DOHH2 (cell line): ENCODE data around the gene ST8SIA6.
A peak's percentile ranks its signal among the peaks of the same experiment; 100 is the strongest.

Experiments
- EZH2phosphoT487 ChIP-seq: fragments of 200-600 bp; sonication (generic); IDR thresholded peaks from 2 replicates; pipeline ENCODE4 v1.6.1; 2017; ENCODE audit warnings: borderline replicate concordance, mild to moderate bottlenecking, antibody characterized with exemption, low read length, moderate library complexity, mixed read lengths
- TF ChIP-seq, protein P1 (sequence below): fragments of 200-600 bp; sonication (generic); IDR thresholded peaks from one replicate; pipeline ENCODE4 v1.5.1; 2014; ENCODE audit warnings: antibody characterized with exemption, mild to moderate bottlenecking, low read depth, low read length; ENCODE audit not compliant: poor library complexity, severe bottlenecking

DNA sequence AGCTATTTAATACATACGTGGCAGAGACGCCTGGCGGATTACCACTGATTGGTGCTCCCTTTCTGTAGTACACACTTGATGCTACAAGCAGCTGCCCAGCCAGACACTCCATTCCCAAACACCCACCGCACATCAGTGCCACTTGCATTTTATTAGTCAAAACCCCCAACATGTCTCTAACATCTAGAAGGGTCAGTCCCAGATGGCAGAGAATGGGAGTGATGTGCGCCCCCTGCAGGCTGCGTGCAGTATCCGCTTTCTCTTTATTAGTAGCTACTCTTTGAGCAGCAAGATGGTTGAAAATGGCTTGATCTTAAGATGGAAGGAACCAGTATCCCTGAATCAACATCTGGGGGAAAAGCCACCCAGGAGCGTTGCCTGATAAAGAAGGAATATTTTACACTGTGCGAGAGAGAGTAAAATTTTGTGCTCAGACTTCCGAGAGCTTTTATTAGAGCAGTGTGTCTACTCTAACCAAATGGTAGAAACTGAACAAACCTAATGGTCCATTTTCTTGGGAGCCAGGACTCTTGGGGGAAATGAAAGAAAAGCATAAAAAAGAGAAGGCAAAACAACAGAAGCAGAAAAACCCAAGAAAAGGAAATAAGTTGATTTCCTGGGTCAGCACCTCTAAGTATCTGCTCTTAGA is 78.3 kb downstream of the ST8SIA6 start:
- TF ChIP-seq, protein P1, sequence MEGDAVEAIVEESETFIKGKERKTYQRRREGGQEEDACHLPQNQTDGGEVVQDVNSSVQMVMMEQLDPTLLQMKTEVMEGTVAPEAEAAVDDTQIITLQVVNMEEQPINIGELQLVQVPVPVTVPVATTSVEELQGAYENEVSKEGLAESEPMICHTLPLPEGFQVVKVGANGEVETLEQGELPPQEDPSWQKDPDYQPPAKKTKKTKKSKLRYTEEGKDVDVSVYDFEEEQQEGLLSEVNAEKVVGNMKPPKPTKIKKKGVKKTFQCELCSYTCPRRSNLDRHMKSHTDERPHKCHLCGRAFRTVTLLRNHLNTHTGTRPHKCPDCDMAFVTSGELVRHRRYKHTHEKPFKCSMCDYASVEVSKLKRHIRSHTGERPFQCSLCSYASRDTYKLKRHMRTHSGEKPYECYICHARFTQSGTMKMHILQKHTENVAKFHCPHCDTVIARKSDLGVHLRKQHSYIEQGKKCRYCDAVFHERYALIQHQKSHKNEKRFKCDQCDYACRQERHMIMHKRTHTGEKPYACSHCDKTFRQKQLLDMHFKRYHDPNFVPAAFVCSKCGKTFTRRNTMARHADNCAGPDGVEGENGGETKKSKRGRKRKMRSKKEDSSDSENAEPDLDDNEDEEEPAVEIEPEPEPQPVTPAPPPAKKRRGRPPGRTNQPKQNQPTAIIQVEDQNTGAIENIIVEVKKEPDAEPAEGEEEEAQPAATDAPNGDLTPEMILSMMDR = peak; percentile 97
- no peak for TF ChIP-seq EZH2phosphoT487
